Smooth muscle cell (in vitro differentiated cells): Measurements from ENCODE around the gene SCAI. TPM values are rescaled to one million over a fixed set of nuclear protein-coding genes. Genes with fewer than 3 reads are reported as not detected.

Source experiments
- DNase-seq: peaks from one replicate; lab custom pipeline; 2025; ENCODE audit not compliant: unreplicated experiment; lab: John Stamatoyannopoulos, UW
- H2AFZ ChIP-seq: fragments of 200-600 bp; sonication (generic); 2 replicates; pipeline ENCODE4 v1.6.0; 2016; ENCODE audit warnings: antibody characterized with exemption, low read depth, mild to moderate bottlenecking
- H3F3A ChIP-seq: fragments of 200-600 bp; sonication (generic); 2 replicates; pipeline ENCODE4 v1.6.0; 2017; ENCODE audit warnings: antibody characterized with exemption, low read depth
- H3K27ac ChIP-seq: fragments of 200-600 bp; sonication (generic); 2 replicates; pipeline ENCODE4 v1.5.1; 2016; ENCODE audit warnings: low read depth, mild to moderate bottlenecking
- H3K27me3 ChIP-seq: fragments of 200-600 bp; sonication (generic); 2 replicates; pipeline ENCODE4 v1.6.1; 2016; ENCODE audit warnings: low read depth, mild to moderate bottlenecking
- H3K36me3 ChIP-seq: fragments of 200-600 bp; sonication (generic); 2 replicates; pipeline ENCODE4 v1.5.1; 2016; ENCODE audit warnings: low read depth
- H3K4me1 ChIP-seq: fragments of 200-600 bp; sonication (generic); 2 replicates; pipeline ENCODE4 v1.5.1; 2016; ENCODE audit warnings: low read depth
- H3K4me2 ChIP-seq: fragments of 200-600 bp; sonication (generic); 2 replicates; pipeline ENCODE4 v1.6.0; 2016; ENCODE audit warnings: mild to moderate bottlenecking
- H3K4me3 ChIP-seq: fragments of 200-600 bp; sonication (generic); 2 replicates; pipeline ENCODE4 v1.5.1; 2016; ENCODE audit warnings: mild to moderate bottlenecking
- H3K79me2 ChIP-seq: fragments of 200-600 bp; sonication (generic); 2 replicates; pipeline ENCODE4 v1.6.0; 2016; ENCODE audit warnings: low read depth, mild to moderate bottlenecking
- H3K9ac ChIP-seq: fragments of 200-600 bp; sonication (generic); 2 replicates; pipeline ENCODE4 v1.6.0; 2016; ENCODE audit warnings: low read depth
- H3K9me3 ChIP-seq: fragments of 200-600 bp; sonication (generic); replicated peaks from 2 replicates; pipeline ENCODE4 v1.5.1; 2016; ENCODE audit warnings: low read depth
- H4K20me1 ChIP-seq: fragments of 200-600 bp; sonication (generic); 2 replicates; pipeline ENCODE4 v1.6.0; 2016; ENCODE audit warnings: low read depth
- CTCF ChIP-seq: fragments of 200-600 bp; sonication (generic); IDR thresholded peaks from 2 replicates; pipeline ENCODE4 v1.5.1; 2017; ENCODE audit warnings: borderline replicate concordance, mild to moderate bottlenecking, antibody characterized with exemption; ENCODE audit not compliant: insufficient read depth, poor library complexity, severe bottlenecking
- WGBS: methylation state at CpG from one replicate; pipeline ENCODE4 v1.1.7; 2016; ENCODE audit warnings: low lambda C conversion rate; 5-methylcytosine and 5-hydroxymethylcytosine counted together
- polyA plus RNA-seq: library from polyadenylated mRNA; unstranded; fragments of >200 nt; fragmentation: Nextera tagmentation; extraction: Ambion mirVana; gene quantifications from 2 replicates; pipeline ENCODE4 v1.2.1, GENCODE V29; 2016
- total RNA-seq: library from RNA; depleted of rRNA; stranded (reverse); fragments of >200 nt; gene quantifications from 2 replicates; pipeline ENCODE4 v1.2.3, GENCODE V29; 2014

SCAI gene
- total and polyA plus RNA-seq, 2 experiments from 2014 or later, result 0.81 to 8.4 TPM

- Histone ChIP-seq H3K4me1 (no peaks in the 10 kb centered on the region), H3K9me3 (no peaks in the 10 kb centered on the region), H3K27ac (no peak overlapping the region), H3K9ac (no peak overlapping the region), H3F3A (no peaks in the 10 kb centered on the region), H2AFZ (no peak overlapping the region), H3K4me2 (no peak overlapping the region), H3K4me3 (no peak overlapping the region), H3K36me3 (no peaks in the 10 kb centered on the region), H3K79me2 (no peaks in the 10 kb centered on the region), H4K20me1 (no peaks in the 10 kb centered on the region), H3K27me3 (no peaks in the 10 kb centered on the region)
- TF ChIP-seq CTCF, result no peak
- 82% methylated on average over 6 of the region's 6 CpGs for WGBS
- DNase-seq, result no peak
Measured at GRCh38 chr9:124973807-124974206, 169.5 kb downstream of the SCAI start.

GRCh38 chr9:124972241-124972770 lies 171.0 kb downstream of the SCAI start:
- H3K4me1 ChIP-seq, result no peaks in the 10 kb centered on the region
- 97% methylated on average over 2 of the region's 2 CpGs for WGBS

GRCh38 chr9:124969401-124969800 lies 173.9 kb downstream of the SCAI start:
- H3K9ac ChIP-seq, result no peak overlapping the region
- 84% methylated on average over 2 of the region's 2 CpGs for WGBS

More at GRCh38 chr9:124972241-124972770, 171.0 kb downstream of the SCAI start:
- Histone ChIP-seq H3K36me3 (no peaks in the 10 kb centered on the region), H2AFZ (no peak overlapping the region), H3K9me3 (no peaks in the 10 kb centered on the region), H3K9ac (no peak overlapping the region), H3K79me2 (no peaks in the 10 kb centered on the region), H4K20me1 (no peaks in the 10 kb centered on the region), H3K27ac (no peak overlapping the region), H3K27me3 (no peaks in the 10 kb centered on the region), H3F3A (no peaks in the 10 kb centered on the region), H3K4me2 (no peak overlapping the region), H3K4me3 (no peak overlapping the region)
- no peak for TF ChIP-seq CTCF
- DNase-seq, result no peak

More at GRCh38 chr9:124969401-124969800, 173.9 kb downstream of the SCAI start:
- no peaks in the 10 kb centered on the region for H3K27me3 ChIP-seq
- H2AFZ ChIP-seq, result no peak overlapping the region
- no peaks in the 10 kb centered on the region for H3K9me3 ChIP-seq
- H3K27ac ChIP-seq, result no peak overlapping the region
- H3K36me3 ChIP-seq, result no peaks in the 10 kb centered on the region
- no peak for DNase-seq
- H4K20me1 ChIP-seq, result no peaks in the 10 kb centered on the region
- TF ChIP-seq CTCF, result no peak
- H3K4me3 ChIP-seq, result no peak overlapping the region
- no peak overlapping the region for H3K4me2 ChIP-seq
- H3F3A ChIP-seq, result no peaks in the 10 kb centered on the region
- H3K4me1 ChIP-seq, result no peaks in the 10 kb centered on the region
- no peaks in the 10 kb centered on the region for H3K79me2 ChIP-seq
